HG03565 (cell line): ENCODE measurements around the gene ALOX15B.
"Not testable (repeated sequence)": the region's sequence is repeated elsewhere in the genome, so short reads cannot be mapped to it uniquely, and the experiment has no call there.

Source experiments
- ATAC-seq: cut with Tn5 transposase; IDR thresholded peaks from one replicate; pipeline ENCODE4 v1.9.1; 2021; ENCODE audit warnings: mild to moderate bottlenecking, moderate library complexity; ENCODE audit not compliant: unreplicated experiment

ALOX15B gene

GRCh38 chr17:8013731-8014557 is 24.9 kb upstream of the ALOX15B start:
- ATAC-seq, result no peak

GRCh38 chr17:8014558-8014850 is 24.4 kb upstream of the ALOX15B start:
- ATAC-seq, result no peak

GRCh38 chr17:8015236-8015956 is 23.5 kb upstream of the ALOX15B start:
- no peak for ATAC-seq

GRCh38 chr17:8015957-8016631 is 22.8 kb upstream of the ALOX15B start:
- no peak for ATAC-seq

DNA sequence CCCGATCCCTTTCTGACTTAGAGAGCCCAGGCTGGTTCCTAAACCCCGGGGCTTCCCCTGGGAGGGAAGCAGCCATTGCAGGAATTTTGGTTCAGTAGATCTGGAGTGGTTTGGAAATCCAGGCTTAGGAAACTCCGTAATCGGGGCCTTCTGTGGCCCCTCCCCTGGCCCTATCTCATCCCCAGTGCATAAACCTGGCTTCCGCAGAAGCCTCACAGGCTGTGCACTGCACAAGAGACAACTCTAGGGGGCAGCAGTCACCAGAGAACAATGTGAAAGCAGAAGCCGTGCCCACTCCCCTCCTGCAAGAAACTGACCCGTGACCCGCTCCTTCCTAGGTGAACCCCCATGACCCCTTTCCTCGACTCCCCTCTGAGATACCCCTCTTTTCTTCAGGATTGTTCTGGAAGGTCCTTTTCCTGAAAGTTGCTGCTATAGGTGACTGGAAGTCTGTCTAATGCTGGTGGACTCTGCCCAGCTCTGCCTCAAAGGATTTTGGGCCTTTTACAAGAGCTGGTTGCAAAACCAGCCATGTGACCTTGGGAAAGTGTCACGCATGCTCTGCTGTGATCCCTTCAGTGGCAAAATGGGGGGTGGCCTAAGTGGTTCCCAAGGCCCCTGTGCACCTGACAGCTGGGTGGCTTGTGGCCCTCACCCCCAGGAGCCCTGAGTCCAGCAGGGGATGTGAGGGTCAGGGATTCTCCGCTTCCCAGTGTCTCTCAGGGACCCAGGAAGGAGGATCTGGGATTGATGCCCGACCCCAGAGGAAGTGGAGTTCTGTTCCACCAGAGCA is 22.0 kb upstream of the ALOX15B start:
- no peak for ATAC-seq

DNA sequence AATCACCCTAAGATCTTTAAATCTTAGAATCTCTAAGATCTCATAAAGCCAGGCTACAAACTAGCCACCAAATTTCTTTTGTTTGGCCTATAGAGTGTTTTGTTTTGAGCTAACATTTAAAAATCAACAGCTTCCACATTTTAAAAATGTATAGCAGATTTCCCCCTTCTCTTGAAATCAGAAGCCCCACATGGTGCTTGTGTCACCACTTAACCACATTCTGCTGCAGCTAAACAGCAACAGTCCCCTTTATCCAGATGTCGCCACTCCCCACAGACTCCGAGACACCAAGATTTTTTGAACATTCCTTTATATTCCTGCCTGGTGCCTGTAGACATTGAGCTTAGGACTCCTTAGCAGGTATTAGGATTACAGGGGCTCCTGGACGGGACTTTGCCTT is 20.4 kb upstream of the ALOX15B start:
- no peak for ATAC-seq

- no peak for ATAC-seq
Measured at GRCh38 chr17:8019166-8019565, 19.7 kb upstream of the ALOX15B start.

- ATAC-seq, result no peak
Measured at GRCh38 chr17:8019665-8020650, 18.9 kb upstream of the ALOX15B start.

- no peak for ATAC-seq
Measured at GRCh38 chr17:8020776-8021564, 17.9 kb upstream of the ALOX15B start.

DNA sequence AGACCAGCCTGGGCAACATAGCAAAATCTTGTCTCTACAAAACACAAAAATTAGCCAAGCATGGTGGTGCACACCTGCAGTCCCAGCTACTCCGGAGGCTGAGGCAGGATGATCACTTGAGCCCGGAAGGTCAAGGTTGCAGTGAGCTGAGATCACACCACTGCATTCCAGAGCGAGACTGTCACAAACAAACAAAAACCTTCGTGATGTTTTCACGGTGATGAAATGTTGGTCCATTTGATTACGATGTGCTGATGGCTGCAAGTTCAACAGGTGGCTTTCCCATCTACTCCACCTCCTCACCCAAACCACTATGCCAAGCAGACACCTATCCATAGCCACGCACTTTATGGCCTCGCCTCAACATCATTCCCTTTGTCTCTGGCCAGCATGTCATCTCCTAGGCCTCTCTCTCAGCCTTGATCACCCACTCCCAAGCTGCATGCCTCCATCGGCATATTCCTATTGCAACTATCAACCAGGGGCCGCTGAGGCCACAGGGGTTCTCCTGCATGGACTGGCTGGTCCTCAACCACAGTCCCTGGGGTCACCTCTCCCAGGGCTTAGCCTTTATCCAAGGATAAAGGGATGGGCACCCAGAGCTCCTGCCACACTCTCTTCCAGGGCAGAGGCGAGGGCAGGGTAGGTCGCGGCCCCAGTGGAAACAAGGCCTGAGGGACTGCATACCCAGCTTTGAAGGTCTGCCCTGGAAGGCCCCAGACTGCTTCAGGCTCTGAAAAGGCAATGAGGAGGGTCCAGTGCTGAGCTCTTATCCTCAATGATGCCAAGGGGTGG is 17.1 kb upstream of the ALOX15B start:
- no peak for ATAC-seq

GRCh38 chr17:8022360-8023003 is 16.4 kb upstream of the ALOX15B start:
- no peak for ATAC-seq

GRCh38 chr17:8024161-8024560 is 14.7 kb upstream of the ALOX15B start:
- not testable (repeated sequence) for ATAC-seq

GRCh38 chr17:8025176-8025911 is 13.5 kb upstream of the ALOX15B start:
- no peak for ATAC-seq

- no peak for ATAC-seq
Measured at GRCh38 chr17:8029121-8029520, 9.7 kb upstream of the ALOX15B start.

DNA sequence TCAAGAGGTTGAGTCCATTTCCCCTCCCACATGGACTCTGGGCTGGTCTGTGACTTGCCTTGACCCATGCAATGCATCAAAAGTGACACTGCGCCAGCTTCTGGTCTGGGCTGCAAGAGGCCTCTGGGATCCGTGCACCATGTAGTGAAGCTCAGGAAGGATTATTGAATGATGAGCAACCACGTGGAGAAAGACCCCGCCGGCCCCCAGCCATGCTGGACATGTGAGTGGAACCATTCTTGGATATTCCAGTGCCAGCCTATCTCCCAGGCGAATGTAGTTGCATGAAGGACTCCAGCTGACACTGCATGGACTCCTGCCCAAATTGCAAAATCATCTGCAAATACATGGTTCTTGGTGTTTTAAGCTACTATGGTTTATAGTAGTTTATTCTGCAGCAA is 7.6 kb upstream of the ALOX15B start:
- no peak for ATAC-seq

- ATAC-seq, result no peak
Measured at GRCh38 chr17:8031950-8032349, 6.9 kb upstream of the ALOX15B start.

GRCh38 chr17:8032442-8032841 is 6.4 kb upstream of the ALOX15B start:
- ATAC-seq, result no peak
